ENCODE measurements around the gene STIM2.

DNA sequence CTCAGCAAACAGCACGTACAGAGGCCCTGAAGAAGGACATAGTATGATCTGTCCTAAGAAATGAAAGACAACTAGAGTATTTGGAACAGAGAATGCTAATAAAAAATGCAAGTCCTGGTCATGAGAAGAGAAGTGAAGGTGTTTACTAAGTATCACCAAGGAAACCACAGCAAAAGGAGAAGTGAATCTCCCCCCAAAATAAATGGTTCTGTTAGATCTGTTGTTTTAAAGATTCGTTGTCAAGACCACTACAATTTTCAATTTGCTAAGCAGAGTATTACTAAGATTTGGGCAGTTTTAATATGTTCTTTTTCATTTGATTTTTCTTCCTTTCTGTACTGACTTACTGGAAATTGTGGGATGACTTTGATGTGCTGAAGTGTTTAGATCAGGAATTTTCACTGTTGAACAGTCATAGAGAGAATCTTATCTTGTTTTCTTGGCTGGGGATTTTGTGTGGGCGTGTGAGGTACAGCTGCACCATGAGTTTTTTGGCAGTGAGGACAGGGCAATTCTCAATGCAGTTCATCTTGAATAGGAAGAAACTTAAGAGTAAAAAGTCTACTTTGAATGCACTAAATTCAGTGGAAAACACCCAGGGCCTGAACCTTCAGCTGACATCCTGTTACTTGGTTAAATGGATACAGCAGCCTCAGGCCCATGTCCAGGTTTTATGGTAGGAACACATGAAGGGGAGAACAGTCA lies 132.2 kb downstream of the STIM2 start:
- TF ChIP-seq, protein P1, sequence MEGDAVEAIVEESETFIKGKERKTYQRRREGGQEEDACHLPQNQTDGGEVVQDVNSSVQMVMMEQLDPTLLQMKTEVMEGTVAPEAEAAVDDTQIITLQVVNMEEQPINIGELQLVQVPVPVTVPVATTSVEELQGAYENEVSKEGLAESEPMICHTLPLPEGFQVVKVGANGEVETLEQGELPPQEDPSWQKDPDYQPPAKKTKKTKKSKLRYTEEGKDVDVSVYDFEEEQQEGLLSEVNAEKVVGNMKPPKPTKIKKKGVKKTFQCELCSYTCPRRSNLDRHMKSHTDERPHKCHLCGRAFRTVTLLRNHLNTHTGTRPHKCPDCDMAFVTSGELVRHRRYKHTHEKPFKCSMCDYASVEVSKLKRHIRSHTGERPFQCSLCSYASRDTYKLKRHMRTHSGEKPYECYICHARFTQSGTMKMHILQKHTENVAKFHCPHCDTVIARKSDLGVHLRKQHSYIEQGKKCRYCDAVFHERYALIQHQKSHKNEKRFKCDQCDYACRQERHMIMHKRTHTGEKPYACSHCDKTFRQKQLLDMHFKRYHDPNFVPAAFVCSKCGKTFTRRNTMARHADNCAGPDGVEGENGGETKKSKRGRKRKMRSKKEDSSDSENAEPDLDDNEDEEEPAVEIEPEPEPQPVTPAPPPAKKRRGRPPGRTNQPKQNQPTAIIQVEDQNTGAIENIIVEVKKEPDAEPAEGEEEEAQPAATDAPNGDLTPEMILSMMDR (conservative IDR thresholded peaks at IDR 0.05 in 1 of 2, IDR thresholded peaks at IDR 0.05 in 1 of 2; ENCODE audit: low read depth in 1 of 2, low read length in 2 of 2): no peak
- no peak for TF ChIP-seq EZH2 (IDR thresholded peaks at IDR 0.05; ENCODE audit: low read length, missing control alignments)
